Activated CD4-positive, CD25-positive, alpha-beta regulatory T cell treated with anti-CD3 and anti-CD28 coated beads, Interleukin-2, amount 50 U/mL, for 72 hours (primary cell): ENCODE results near the gene MICALL2.

Source experiments
- DNase-seq: peaks from one replicate; pipeline ENCODE4 v3.0.0; 2021

MICALL2 gene

DNA sequence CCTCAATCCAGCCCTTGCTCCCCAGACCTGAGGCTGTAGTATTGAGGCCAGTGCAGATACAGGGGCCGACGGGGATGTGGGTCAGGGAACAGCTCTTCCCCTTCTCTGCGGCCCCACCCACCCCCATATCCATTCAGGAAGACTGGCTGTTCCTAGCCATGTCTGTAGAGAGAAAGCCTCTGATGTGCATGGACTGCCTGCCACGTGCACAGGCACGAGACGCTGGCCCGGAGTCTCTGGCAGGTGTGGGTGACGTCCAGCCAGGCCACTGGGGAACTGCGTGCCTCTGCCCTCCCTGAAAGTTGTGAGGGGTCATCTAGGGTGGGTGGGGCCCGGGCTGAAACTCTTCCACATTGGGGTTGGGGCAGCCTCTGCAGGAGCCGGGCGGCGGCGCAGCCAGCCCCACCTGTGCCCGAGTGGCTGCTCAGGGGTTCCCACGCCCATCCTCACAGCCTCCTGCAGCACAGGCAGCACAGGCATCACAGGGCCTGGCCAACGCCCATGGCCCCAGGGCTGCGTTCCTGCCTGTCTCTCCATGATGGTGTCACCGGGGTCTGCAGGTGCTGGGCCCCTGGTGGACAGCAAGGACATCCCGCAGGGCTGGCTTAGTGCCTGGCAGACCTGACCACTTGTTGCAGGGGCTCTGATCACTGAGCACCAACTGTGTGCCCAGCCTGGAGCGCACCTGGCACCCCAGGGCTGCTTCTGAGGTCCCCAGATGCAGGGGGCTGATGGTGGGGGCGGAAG, 27.5 kb downstream of the MICALL2 start:
- DNase-seq = no peak

DNA sequence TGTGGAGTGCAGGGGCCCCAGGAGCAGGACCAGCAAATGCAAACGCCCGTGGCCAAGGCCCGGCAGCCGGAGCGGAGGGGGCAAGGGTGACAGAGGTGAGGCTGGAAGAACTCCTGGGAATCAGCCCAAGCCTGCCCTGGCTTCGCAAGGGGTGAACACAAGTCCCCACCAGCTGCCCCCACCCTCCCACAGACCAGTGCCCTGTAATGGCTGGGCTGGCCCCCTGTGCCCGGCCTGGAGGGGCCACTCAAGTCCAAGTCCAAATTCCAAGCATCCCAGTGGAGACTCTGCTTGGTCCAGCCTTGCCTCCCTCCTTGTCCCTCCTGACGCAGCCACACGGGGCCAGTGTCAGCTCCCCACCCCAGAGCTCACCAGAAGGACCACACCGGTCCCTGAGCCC, 28.0 kb downstream of the MICALL2 start:
- no peak for DNase-seq

DNA sequence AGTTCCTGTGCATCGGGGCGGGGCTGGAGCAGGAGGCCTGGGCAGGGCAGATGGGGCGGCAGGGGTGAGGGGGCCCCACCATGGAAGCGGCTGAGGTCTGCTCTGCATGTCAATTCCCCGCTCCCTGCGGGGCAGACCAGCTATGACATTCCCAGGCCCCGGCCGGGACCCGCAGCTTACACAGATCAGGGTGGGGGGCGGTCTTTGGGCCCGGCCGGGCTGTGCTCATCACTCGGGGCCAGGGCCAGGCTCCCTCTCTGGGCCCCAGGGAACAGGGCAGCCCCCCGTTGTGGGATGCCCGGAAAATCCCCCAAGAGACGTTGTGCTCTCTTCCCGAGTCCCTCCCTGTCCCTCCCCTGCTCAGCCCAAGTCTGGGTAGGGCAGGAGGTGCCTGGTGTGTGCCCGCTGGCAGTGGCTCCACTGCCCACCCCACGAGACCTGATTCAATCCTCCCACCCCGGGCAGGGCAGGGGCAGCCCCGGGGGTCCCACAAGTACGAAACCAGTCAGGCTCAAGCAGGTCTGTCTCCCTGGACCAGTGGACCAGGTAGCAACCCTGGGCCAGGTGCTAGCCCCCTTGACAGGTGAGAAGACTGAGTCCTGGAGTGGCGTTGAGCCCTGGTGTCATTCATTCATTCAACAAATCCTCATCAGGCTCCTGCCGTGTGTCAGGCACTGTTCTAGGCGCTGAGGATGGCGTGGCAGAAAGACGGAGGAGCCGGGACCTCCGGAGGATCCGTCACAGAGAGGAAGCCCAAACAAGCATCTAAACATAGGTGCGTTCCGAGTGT, 29.0 kb downstream of the MICALL2 start:
- DNase-seq = no peak

DNA sequence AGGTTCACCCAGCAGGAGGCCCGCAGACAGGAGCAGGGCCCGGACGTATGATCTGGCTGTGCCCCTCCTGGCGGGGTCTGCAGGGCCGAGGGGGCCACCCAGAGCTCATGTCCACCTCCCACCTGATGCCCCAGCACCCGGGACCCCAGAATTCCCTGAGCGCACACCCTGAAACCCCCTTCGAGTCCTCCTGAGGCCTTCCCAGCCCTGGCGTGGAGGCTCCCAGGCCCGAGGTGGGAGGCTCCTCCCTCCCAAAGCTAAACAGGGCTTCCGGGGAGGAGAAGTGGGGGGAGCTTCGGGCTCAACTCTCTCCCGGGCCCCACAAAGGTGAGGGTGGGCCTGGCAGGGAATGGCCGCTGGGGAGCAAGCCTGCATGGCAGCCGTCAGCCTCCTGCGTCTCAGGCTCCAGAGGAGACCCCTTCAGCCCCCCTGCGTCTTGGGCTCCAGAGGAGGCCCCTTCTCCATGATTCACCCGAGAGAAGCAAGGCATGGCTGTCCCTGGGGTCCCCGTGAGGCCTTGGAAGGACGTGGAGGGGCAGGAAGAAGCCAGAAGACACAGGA, 30.2 kb downstream of the MICALL2 start:
- DNase-seq = no peak

DNA sequence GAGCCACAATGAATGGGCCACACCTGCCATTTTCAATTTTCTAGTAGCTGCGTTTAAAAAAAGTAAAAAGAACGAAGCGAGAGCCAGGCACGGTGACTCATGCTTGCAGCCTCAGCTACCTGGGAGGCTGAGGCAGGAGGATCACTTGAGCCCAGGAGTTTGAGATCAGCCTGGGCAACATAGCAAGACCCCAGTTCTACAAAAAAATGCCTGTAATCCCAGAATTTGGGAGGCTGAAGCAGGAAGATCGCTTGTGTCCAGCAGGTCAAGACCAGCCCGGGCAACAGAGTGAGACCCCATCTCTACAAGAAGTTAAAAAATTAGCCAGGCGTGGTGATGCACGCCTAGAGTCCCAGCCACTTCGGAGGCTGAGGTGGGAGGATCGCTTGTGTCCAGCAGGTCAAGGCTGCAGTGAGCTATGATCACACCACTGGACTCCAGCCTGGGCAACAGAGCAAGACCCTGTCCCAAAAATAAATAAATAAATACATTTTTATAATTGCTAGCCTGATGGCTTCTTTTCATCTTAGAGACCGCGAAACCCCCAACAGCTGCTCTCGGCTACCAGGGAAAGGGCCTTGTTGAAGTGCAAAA, 32.1 kb downstream of the MICALL2 start:
- DNase-seq = no peak

DNA sequence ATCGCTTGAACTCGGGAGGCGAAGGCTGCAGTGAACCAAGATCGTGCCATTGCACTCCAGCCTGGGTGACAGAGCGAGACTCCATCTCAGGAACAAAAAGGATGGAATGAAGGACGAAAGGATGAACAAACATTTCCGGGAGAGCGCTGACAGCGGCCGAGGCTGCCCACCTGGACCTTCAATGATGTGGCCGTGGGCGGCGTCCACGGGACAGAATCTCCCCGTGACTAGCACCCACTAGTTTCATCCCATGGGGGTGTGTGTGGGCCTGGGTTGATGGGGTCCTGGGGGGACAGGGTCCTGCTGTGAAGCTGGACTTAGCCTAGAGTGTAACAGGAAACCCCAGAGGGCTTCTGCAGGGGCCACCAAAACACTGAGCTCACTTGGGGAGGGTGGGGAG, 32.8 kb downstream of the MICALL2 start:
- no peak for DNase-seq

DNA sequence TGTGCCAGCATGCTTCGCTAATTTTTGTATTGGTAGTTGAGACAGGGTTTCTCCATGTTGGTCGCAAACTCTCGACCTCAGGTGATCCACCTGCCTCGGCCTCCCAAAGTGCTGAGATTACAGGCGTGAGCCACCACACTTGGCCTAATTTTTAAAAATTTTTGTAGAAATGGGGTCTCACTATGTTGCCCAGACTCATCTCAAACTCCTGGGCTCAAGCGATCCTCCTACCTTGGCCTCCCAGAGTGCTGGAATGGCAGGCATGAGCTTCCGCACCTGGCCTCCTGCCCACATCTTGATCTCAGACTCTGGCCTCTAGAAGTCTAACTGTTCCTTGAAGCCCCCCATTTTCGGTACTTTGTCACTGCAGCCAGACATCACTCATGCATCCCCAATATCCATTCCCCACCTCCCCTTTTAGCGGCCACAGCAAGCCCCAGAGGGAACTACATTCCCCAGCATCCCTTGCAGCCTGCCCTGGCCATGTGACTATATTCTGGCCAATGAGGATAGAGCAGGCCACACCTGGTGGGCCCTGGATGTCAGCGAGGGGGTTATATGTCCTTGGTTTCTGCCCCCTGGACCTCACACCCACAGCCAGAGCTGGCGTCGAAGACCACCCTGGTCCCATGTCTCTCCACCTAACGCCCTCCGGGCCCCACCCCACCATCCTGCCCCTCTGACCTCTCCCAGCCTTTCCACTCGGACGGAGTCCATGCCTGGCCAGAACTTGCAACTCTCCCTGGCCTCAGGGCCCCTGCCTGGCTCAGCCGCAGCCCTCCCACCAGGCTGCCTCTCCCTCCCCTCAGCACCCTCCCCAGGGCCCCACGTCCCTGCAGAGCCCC, 33.8 kb downstream of the MICALL2 start:
- no peak for DNase-seq

DNA sequence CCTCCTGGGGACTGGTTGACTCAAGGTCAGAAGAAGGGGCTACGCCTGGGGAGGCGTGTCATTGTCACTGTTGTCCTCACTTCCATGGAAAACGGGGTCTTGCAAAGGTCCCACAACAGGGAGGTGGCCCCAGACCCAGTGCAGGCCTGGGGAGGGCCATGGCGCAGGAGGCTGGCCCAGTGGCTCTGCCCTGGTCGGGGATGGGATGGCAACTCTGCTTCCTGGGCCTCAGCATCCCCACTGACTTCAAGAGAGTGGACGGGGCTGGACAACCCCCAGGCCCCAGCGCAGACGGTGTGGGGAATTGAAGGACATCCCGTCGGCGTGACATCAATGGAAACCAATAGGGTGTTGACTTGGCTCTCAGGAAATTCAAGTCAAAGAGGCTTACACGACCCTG, 35.2 kb downstream of the MICALL2 start:
- DNase-seq = no peak

DNA sequence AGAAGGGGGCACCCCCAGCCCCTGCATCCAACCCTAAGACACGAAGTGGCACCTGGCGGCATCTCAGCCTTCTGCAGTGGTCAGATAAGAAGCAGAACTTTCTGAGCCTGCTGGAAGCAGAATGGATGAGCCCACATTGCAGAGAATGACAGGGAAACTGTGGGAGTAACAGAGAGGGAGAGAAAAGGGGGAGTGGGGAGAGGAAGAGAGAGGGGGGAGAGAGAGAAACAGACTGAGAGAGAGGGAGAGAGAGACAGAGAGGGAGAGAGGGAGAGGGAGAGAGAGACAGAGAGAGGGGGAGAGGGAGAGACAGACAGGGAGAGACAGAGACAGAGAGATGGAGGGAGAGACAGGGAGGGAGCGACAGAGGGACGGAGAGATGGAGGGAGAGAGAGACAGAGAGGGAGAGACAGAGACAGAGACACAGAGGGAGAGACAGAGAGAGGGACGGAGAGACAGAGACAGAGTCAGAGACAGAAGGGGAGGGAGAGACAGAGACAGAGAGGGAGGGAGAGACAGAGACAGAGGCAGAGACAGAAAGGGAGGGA, 35.9 kb downstream of the MICALL2 start:
- DNase-seq = no peak

DNA sequence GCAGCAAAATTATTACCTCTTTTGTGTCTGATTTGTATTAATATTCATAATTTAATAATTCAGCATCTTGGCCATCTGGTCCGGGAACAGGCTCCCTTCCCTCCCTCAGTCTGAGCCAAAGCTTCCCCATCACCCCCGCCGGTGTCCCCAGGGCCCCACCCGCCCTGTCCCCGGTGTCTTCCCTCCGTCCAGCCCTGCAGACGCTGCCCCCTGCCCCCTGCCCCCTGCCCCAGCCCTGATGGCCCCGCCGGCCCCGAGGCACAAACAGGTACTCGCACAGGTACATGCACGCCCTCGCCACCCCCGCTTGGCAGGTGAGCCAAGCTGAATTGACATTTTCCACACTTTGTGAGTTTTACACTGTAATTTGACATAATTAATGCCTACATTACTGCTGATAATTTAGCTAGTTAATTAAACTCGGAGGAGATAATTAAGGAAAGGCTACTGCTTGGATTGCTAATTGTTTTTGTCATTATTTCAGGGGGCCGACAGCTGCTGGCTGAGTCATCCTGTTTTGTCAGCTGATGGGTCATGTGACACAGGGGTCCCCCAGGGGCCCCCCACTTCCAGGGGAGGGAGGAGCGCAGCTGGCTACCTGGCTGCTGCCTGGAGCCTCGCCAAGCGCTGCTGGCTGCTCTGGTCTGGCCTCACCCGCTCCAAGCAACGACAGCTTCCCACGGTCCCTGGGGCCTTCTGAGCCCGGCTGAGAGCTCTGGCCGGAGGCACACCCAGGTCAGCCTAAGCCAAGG, 36.6 kb downstream of the MICALL2 start:
- no peak for DNase-seq

DNA sequence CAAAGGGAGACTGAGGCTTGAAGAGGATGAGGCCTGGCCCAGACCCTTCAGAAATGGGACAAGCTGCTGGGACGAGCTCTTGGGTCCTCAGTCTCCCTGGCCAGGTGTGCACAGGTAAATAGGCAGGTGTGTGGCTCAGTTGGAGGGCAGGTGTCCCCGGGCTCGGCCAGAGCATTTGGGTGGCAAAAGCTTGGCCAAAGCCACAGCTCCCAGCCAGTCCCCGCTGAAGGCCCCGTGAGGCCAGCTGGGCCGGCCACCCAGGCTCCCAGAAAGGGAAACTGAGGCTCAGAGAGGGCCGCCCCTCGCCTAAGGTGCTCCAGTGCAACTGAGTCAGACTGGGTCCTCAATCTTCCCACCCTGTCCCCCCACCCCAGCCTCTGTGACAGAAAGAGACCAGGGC, 37.3 kb downstream of the MICALL2 start:
- no peak for DNase-seq

DNA sequence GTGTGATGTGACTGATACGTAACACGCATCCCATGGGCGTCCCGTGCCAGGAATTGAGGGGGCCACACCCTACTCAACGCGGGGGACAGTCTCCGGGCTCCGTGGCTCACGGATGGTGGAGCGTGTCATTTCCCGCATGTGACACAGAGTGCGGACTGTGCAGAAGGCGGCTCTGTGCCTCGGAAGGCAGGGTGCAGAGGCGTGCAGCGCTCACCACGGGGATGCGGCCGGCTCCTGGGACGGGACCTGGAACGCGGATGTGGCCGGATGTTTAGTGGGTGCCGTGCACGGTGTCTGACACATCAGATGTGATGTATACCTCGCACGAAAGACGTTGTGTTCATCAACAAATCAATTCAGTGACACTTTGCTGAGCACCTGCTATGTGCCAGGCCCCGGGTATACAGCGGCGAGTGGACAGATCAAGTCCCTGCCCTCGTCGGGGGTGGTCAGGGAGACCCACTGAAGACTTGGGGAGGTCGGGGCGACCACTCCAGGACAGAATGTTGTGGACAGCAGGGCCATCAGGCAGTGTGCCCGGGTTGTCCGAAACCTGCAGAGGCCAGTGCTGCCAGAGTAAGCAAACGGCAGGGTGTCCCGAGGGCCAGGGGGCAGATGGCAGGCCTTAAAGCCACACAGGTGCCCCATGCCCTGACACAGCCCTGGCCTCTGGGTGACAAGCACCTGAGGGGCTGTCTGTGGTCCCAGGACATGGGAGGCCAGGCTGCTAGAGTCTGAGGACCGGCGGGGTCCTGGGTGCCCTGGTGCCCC, 38.1 kb downstream of the MICALL2 start:
- DNase-seq = no peak

DNA sequence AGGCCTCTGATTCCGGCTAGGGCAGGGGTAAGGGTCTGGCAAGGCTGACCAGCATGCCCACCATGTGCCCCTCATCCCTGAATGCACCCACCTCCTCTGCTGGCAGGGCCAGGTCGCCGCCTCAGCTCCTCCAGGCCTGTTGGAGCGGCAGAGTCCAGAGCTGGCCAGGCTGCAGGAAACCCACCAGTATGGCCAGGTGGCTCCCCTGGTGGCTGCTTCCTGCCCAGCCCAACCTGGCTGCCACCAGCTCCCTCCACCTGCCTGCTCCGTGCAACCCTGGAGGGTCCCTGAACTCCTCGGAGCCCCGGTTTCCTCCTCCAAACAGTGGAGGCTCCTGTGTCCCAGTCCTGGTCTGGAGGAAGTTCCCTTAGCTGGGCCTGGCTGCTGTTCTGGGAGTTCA, 39.6 kb downstream of the MICALL2 start:
- no peak for DNase-seq

DNA sequence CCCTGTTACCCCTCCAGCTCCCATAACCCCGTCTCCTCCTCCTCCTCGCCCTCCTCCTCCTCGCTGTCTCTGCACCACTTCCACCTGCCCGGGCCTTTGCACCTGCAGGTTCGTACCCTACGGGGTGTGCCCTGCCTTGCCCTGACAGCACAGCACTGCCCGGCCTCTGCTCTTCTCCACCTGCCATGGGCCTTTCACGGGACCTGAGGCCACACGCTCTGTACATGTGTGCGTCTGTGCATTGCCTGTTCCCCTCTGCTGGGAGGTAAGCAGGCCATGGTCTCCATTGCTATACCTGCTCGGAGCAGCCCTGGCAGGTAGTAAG, 40.0 kb downstream of the MICALL2 start:
- DNase-seq = no peak

DNA sequence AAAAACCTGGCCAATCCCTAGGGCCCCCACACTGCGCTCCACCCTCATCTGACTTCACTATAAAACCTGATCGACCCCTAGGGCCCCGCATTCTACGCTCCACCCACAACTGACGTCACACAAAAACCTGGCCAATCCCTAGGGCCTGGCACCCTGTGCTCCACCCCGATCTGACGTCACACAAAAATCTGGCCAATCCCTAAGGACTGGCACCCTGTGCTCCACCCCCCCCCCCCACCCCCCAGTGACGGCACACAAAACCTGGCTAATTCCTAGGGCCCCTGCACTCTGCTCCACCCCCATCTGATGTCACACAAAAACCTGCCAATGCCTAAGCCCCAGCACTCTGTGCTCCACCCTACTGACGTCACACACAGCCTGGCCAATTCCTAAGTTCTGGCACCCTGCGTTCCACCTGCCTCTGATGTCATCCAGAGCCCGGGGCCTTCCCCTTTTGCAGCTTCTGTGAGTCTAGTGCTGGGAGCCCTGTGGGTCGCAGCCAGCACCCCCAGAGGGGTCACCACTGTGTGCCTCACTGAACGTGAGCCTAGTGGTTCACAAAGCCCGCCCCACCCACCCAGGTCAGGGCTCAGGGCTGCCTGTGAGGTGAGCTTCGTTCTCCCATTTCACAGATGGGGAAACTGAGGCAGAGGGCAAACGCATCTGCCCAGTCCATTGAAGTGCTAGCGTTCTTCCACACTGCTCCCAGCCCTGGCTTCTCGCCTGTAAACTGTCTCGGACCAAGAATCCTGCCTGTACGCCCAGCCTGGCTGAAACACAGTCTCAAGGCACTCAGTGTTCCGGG, 40.6 kb downstream of the MICALL2 start:
- no peak for DNase-seq

DNA sequence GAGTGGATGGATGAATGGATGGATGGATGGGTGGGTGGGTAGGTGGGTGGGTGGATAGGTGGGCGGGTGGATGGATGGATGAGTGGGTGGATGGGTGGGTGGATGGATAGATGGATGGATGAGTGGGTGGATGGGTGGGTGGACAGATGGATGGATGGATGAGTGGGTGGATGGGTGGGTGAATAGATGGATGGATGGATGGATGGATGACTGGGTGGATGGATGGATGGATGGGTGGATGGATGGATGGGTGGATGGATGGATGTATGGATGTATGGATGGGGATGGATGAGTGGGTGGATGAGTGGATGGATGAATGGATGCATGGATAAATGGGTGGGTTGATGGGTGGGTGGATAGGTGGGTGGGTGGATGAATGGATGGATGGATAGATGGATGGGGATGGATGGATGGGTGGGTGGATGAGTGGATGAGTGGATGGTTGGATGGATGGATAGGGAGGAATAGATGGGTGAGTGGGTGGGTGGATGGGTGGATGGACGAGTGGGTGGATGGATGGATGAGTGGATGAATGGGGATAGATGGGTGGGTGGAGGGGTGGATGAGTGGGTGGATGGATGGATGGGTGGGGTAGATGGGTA, 43.8 kb downstream of the MICALL2 start:
- DNase-seq = no peak

DNA sequence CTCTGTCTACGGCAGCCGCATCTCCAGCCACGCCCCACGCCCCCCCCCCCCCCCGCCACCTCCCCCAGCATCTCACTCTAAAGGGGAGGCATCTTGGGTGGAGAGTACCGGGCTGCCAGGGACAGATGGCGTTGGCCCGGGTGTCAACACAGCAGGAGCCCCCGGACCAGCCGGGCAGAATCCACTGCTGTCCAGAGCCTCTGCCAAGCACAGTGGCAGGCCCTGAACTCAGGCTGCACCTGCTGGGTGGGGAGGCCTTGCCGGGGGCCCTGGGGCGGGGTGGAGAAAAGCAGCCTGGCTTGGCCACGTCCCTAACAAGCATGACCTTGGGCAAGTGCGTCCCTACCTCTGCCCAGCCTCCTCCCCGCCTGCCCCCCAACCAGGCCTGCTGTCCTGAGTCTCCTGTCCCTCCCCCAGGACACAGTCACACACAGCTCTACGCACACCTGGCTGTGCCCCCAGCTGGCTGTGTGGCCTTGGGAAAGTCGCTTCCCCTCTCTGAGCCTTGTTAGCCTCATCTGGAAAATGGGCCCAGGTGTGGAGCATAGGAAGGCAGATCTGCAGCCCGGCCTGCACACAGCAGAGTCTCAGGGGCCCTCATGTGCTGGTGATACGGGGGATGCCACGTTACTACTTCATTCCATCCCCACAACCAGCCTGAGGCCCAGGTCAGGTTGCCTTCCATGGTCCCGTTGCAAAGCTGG, 45.2 kb downstream of the MICALL2 start:
- DNase-seq = no peak

DNA sequence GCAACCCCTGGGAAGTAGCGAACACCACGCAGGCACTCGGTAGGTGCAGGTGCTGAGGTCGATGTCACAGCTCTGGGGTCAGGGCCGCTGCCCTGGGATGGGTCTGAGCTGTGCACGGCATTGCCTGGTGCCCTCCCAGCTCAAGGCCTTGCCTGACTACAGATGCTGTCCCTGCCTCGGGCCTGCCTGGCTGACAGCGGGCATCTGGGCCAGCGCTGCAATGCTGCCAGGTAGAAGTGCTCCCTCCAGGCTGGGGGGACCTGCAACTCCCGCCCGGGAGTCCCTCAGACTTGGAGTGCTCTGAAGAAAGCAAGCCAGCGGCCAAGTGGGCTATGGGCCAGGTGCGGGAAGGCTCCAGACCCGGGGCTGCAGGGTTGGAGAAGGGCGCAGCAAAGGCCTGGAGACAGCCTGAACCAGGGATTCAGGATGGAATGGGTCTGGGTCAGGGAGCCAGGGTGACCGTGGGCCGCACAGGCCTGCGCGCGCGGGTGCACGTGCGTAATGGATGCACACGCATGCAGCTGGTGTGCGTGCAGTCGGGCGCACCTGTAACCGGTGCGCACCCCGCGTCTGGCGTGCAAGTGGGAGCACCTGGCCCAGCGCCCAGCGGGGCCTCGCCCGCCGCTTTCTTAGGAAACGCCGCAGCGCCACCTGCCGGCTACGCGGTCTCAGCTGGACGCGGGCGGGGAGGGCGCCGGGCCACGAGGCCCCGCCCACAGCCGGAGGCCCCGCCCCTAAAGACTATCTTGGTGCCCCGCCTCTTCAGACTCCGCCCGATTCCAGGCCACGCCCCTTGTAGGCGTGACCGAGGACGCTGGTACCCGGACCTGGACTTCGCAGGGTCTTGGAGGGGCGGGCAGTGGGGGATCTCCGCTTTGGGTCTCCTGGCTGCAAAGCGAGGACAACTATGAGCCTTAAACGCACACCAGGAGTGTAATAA, 46.7 kb downstream of the MICALL2 start:
- peak; percentile 93 for DNase-seq
